ENCODE data around the gene WNT4. TPM values are rescaled to one million over a fixed set of nuclear protein-coding genes. Genes with fewer than 3 reads are reported as not detected.

Gene WNT4
- total and polyA plus RNA-seq, 10 of the 15 experiments (the other 5 are each of a cell fraction or from before 2014, with no cell fraction given) = 0.01 TPM; not detected in 9

- intact Hi-C loops (cut with micrococcal nuclease; ENCODE audit: unreplicated experiment) = loop anchor here (5.0 kb wide), 1 partner anchor 61 kb away; no protein-coding TSS in a partner anchor
- POLR2A ChIA-PET = interaction anchor here (1.0 kb wide), 1 partner anchor 29 kb away, joined by 3 read pairs; no protein-coding TSS in a partner anchor
Measured at GRCh38 chr1:22088331-22088730, 54.6 kb downstream of the WNT4 start.

More at GRCh38 chr1:22088331-22088730, 54.6 kb downstream of the WNT4 start:
- H3K4me1 ChIP-seq (ENCODE audit: control insufficient read depth, insufficient read depth, low read length) = peaks cover 24% of the 10 kb centered on the region
- H3K9ac ChIP-seq (ENCODE audit: control insufficient read depth, insufficient read depth, low read length) = no peak overlapping the region
- ChIA-PET SMC1A (ENCODE audit: uncharacterized antibody, unreplicated experiment) (no interaction called here), CTCF (no interaction called here), RAD21 (ENCODE audit: unreplicated experiment) (no interaction called here)
- H3K27ac ChIP-seq (ENCODE audit: control insufficient read depth, insufficient read depth) = no peak overlapping the region
- DNase-seq (ENCODE audit: low read depth, low spot score) (no peak), ATAC-seq (no peak), FAIRE-seq (no peak)
- H3K4me2 ChIP-seq (ENCODE audit: control insufficient read depth, insufficient read depth) = no peak overlapping the region
- H3K9me3 ChIP-seq (replicated peaks; ENCODE audit: control insufficient read depth, insufficient read depth, low read length) = no peaks in the 10 kb centered on the region
- H3K27me3 ChIP-seq (replicated peaks in 1 of 2; ENCODE audit: control insufficient read depth in 2 of 2, insufficient read depth in 2 of 2, low read length in 1 of 2) = no peaks in the 10 kb centered on the region
- peaks cover 75% of the 10 kb centered on the region for H3K79me2 ChIP-seq (ENCODE audit: control insufficient read depth, insufficient read depth, low read length)
- TF ChIP-seq SPI1 (IDR thresholded peaks at IDR 0.05; ENCODE audit: borderline replicate concordance, insufficient read depth, low read depth, low read length) (no peak), MYB (IDR thresholded peaks at IDR 0.05; ENCODE audit: borderline replicate concordance, low read depth, low read length) (no peak), NR2C2 (IDR thresholded peaks at IDR 0.05; ENCODE audit: borderline replicate concordance, control insufficient read depth, insufficient read length, low read depth) (no peak), TBL1XR1 (IDR thresholded peaks at IDR 0.05; ENCODE audit: low read depth, low read length) (no peak), PAX8 (IDR thresholded peaks at IDR 0.05) (no peak), NFYA (IDR thresholded peaks at IDR 0.05; ENCODE audit: borderline replicate concordance, low read depth, low read length) (no peak), CBFB (IDR thresholded peaks at IDR 0.05; ENCODE audit: low read depth) (no peak), NR2C1 (IDR thresholded peaks at IDR 0.05) (no peak), ZNF622 (IDR thresholded peaks at IDR 0.05) (no peak), SREBF1 (IDR thresholded peaks at IDR 0.05; ENCODE audit: low read length) (no peak), FOXK2 (IDR thresholded peaks at IDR 0.05) (no peak), DPF2 (IDR thresholded peaks at IDR 0.05) (no peak)
- TF ChIP-seq, protein P1, sequence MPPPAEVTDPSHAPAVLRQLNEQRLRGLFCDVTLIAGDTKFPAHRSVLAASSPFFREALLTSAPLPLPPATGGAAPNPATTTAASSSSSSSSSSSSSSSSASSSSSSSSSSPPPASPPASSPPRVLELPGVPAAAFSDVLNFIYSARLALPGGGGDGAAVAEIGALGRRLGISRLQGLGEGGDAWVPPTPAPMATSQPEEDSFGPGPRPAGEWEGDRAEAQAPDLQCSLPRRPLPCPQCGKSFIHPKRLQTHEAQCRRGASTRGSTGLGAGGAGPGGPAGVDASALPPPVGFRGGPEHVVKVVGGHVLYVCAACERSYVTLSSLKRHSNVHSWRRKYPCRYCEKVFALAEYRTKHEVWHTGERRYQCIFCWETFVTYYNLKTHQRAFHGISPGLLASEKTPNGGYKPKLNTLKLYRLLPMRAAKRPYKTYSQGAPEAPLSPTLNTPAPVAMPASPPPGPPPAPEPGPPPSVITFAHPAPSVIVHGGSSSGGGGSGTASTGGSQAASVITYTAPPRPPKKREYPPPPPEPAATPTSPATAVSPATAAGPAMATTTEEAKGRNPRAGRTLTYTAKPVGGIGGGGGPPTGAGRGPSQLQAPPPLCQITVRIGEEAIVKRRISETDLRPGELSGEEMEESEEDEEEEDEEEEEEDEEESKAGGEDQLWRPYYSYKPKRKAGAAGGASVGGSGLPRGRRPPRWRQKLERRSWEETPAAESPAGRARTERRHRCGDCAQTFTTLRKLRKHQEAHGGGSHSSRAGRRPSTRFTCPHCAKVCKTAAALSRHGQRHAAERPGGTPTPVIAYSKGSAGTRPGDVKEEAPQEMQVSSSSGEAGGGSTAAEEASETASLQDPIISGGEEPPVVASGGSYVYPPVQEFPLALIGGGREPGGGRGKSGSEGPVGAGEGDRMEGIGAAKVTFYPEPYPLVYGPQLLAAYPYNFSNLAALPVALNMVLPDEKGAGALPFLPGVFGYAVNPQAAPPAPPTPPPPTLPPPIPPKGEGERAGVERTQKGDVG (CRISPR knock-in tag; IDR thresholded peaks at IDR 0.05) = no peak
- H3K36me3 ChIP-seq (ENCODE audit: control insufficient read depth in 2 of 2, insufficient read depth in 2 of 2, low read length in 1 of 2) = peaks cover 3 to 18% of the 10 kb centered on the region in 2 experiments
- in situ Hi-C loops (cut with MboI) = no loop called here
- H3K4me3 ChIP-seq = no peak overlapping the region
- H4K20me1 ChIP-seq (ENCODE audit: control insufficient read depth, insufficient read depth) = peaks cover 4% of the 10 kb centered on the region; the same call in 1 of the 2 replicates
- 39% methylated on average over 2 of the region's 2 CpGs for WGBS (ENCODE audit: insufficient coverage, insufficient replicate concordance, low lambda C conversion rate, missing lambda C conversion rate)
- no peak overlapping the region for H2AFZ ChIP-seq (ENCODE audit: control insufficient read depth, low read depth, low read length)
- BruUV-seq (replicated peaks) = TSS peak; percentile 2
